Right cardiac atrium (tissue), 5 donors: ENCODE measurements around the gene GCA. TPM values are rescaled to one million over a fixed set of nuclear protein-coding genes. Genes with fewer than 3 reads are reported as not detected.

ENCODE experiments used
- ATAC-seq, 2 donors: fragments of 200-7000 bp; cut with Tn5 transposase; one replicate each; pipeline versions ENCODE4 v1.8.0 to v1.9.1; 2020; ENCODE audit warnings: moderate library complexity in 2 of 2, mild to moderate bottlenecking in 1 of 2
- DNase-seq, 3 donors: peaks; one replicate each; pipeline ENCODE4 v3.0.0-alpha.2; 2020
- H3K27ac ChIP-seq: one replicate; pipeline ENCODE4 v1.5.1; 2013; ENCODE audit warnings: mild to moderate bottlenecking, low read length, control low read depth, moderate library complexity
- H3K27me3 ChIP-seq: one replicate; pipeline ENCODE4 v1.6.1; 2013; ENCODE audit not compliant: control insufficient read depth, insufficient read depth
- H3K4me1 ChIP-seq: one replicate; pipeline ENCODE4 v1.6.1; 2013; ENCODE audit warnings: low read length; ENCODE audit not compliant: control insufficient read depth, insufficient read depth
- H3K4me3 ChIP-seq: one replicate; pipeline ENCODE4 v1.5.1; 2013; ENCODE audit warnings: low read length, control low read depth
- H3K9me3 ChIP-seq: one replicate; pipeline ENCODE4 v1.6.1; 2013; ENCODE audit warnings: low read length; ENCODE audit not compliant: control insufficient read depth
- WGBS: extraction: QIAGEN DNeasy Blood & Tissue Kit; methylation state at CpG from one replicate; pipeline ENCODE4 v1.1.7; 2013; 5-methylcytosine and 5-hydroxymethylcytosine counted together
- intact Hi-C, 4 donors: fragments of 100-400 bp; cut with DNase I; formaldehyde crosslinking; loops; one replicate each; pipeline versions ENCODE4 v1.11.0 to v1.14.0; 2022 to 2023
- long read RNA-seq, 4 donors: library from polyadenylated mRNA; unstranded; transcript quantifications; one replicate each; pipeline ENCODE4 v2.0.0, GENCODE V29; 2020 to 2021
- polyA plus RNA-seq: library from polyadenylated mRNA; stranded (reverse); fragments of 200-250 nt; gene quantifications from one replicate; pipeline ENCODE4 v1.2.3, GENCODE V29; 2013
- total RNA-seq, 4 donors: library from RNA; stranded (reverse); fragmentation: NEBNext Ultra II Directional; extraction: Animal tissue kit (Norgen Biotek cat#: 25700); gene quantifications; one replicate each; pipeline ENCODE4 v1.2.1, GENCODE V29; 2021
- donor health status: healthy with polysubstance abuse.
- donor health status: DM: no; HTN: yes; CAD: no.
- donor health status: DM: no; HTN: no; CAD: no.
- donor health status: DM: no; HTN: yes; CAD: no; lungs with severe emphysema.
- donor health status: DM: yes; HTN: yes; CAD: no.

The GCA gene, protein sequence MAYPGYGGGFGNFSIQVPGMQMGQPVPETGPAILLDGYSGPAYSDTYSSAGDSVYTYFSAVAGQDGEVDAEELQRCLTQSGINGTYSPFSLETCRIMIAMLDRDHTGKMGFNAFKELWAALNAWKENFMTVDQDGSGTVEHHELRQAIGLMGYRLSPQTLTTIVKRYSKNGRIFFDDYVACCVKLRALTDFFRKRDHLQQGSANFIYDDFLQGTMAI
- total RNA-seq, result 10 to 100 TPM in 3 of 4 donors, 1 to 10 TPM in 1; 9.9 to 13.7 (median 13.2) TPM
- polyA plus RNA-seq, result 7.7 TPM
- long read RNA-seq, donor 1, transcript GCA-204 (8 exons, 1,992 nt), result major isoform, 9 of 14 reads
- long read RNA-seq, donor 1, partial matches to known transcripts, result 0 of 14 reads
- long read RNA-seq, donor 1, other reads (novel, unspliced or antisense), result 5 of 14 reads
- long read RNA-seq, donor 2, transcript GCA-204 (8 exons, 1,992 nt), result major isoform, 5 of 8 reads
- long read RNA-seq, donor 2, partial matches to known transcripts, result 0 of 8 reads
- long read RNA-seq, donor 2, other reads (novel, unspliced or antisense), result 3 of 8 reads
- long read RNA-seq, donor 3, transcript GCA-204 (8 exons, 1,992 nt), result major isoform, 35 of 43 reads
- long read RNA-seq, donor 3, partial matches to known transcripts, result 1 of 43 reads
- long read RNA-seq, donor 3, other reads (novel, unspliced or antisense), result 6 of 43 reads
- long read RNA-seq, donor 4, transcript GCA-204 (8 exons, 1,992 nt), result major isoform, 8 of 10 reads
- long read RNA-seq, donor 4, partial matches to known transcripts, result 0 of 10 reads
- long read RNA-seq, donor 4, other reads (novel, unspliced or antisense), result 2 of 10 reads

- Histone ChIP-seq H3K4me1 (peaks cover 1% of the 10 kb centered on the region), H3K4me3 (peak within 1 kb of the TSS; percentile 54), H3K27ac (peak within 1 kb of the TSS; percentile 20), H3K9me3 (no peaks in the 10 kb centered on the region), H3K27me3 (no peaks in the 10 kb centered on the region)
- DNase-seq, result peak; percentile 98 to 99 (median 99)
- WGBS, result under 1% methylated on average over 57 of the region's 57 CpGs
- intact Hi-C loops, result no loop called here
- peak; percentile 100 for ATAC-seq
These were observed at the start of gene GCA for GRCh38 chr2:162343824-162344616. Gene GCA, plus strand, starts transcription at chr2:162344132. Its CDS starts 117 bp downstream, at chr2:162344249.

DNA sequence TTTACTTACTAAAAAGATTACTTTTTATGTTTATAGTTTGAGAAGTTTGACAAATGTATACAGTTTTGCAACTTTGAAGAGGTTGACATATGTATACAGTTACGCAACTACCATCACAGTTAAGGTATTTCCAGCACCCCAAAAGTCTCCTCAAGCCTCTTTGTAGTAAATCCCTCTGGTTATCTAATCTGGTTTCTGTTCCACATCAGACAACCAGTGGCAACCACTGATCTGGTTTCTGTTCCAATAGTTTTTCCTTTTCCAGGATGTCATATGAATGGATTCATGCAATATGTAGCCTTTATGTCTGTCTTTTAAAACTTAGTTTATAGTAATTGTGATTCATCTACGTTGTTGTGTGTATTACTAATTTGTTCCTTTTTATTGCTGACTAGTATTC is 48.9 kb upstream of the GCA start:
- DNase-seq (no peak), ATAC-seq (no peak)
- H3K27me3 ChIP-seq, result no peaks in the 10 kb centered on the region
- WGBS, result 91% methylated on average over 2 of the region's 2 CpGs
- intact Hi-C loops, result loop anchor here in 3 of 4 donors (5.0 to 10.0 kb wide), 3 partner anchors 70 to 710 kb away; no protein-coding TSS in a partner anchor
- H3K4me3 ChIP-seq, result no peak overlapping the region
- H3K9me3 ChIP-seq, result no peaks in the 10 kb centered on the region
- no peaks in the 10 kb centered on the region for H3K4me1 ChIP-seq
- H3K27ac ChIP-seq, result no peak overlapping the region

DNA sequence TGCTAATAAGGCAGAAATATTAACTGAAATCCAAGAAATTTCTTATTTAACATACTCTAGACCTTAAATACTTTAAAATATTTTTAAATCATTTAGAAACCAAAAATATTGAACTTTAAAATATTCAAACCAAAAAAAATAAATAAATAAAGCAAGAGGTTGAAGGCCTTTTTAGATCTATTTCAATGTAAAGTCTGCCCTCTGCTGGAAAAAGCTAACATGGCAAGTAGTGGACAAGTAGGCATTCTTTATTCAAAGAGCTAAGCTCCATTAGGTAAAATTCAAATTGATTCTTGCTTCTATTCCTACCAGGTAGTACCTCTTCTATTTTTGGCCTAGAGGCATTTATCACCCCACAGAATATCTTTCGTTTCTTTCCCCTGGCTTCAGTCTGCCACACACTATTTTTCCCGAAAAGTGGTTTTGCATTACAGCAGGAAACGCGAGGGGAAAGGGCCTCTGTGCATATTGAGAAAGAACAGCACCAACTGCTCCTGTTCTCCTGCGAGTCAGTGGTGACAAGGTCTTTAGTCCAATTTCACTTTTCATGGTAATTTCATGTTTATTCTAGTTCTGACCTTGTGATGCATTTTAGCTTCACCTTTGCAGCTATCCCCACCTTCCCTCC is 45.9 kb upstream of the GCA start:
- DNase-seq, result peak in 1 of 3 donors; percentile 11
- intact Hi-C loops, result loop anchor here in 3 of 4 donors (5.0 to 10.0 kb wide), 3 partner anchors 73 to 713 kb away; no protein-coding TSS in a partner anchor

GRCh38 chr2:162298669-162299335 is 45.1 kb upstream of the GCA start:
- ATAC-seq (no peak), DNase-seq (no peak)
- Histone ChIP-seq H3K4me1 (no peaks in the 10 kb centered on the region), H3K27ac (no peak overlapping the region), H3K4me3 (no peak overlapping the region), H3K27me3 (no peaks in the 10 kb centered on the region), H3K9me3 (no peaks in the 10 kb centered on the region)
- intact Hi-C loops, result loop anchor here in 3 of 4 donors (5.0 to 10.0 kb wide), 3 partner anchors 74 to 714 kb away; no protein-coding TSS in a partner anchor
- 84% methylated on average over 9 of the region's 9 CpGs for WGBS

More for the DNA sequence above, 45.9 kb upstream of the GCA start:
- H3K27ac ChIP-seq, result no peak overlapping the region
- H3K27me3 ChIP-seq, result no peaks in the 10 kb centered on the region
- H3K4me1 ChIP-seq, result no peaks in the 10 kb centered on the region
- peak in 1 of 2 donors; percentile 48 for ATAC-seq
- 57% methylated on average over 5 of the region's 5 CpGs for WGBS
- no peaks in the 10 kb centered on the region for H3K9me3 ChIP-seq
- no peak overlapping the region for H3K4me3 ChIP-seq

DNA sequence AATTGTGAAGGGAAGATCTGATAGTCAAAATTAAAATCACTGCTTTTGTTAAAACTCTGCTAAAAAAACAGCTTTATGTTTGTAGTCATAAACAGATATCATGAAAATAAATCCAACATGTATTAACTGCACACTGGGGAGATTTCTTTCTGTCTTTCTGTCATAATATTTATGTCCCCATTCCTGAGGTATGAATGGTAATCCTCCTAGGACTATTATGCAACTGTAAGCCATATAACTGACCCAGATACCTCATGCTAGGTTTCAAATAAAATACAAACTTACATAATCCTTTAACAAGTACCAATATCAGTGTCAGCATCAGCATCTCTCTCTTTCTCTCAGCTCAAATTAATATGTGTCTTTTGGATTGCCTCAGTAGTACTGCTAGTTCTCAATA is 43.7 kb upstream of the GCA start:
- H3K4me1 ChIP-seq, result no peaks in the 10 kb centered on the region
- ATAC-seq, result no peak
- no peaks in the 10 kb centered on the region for H3K9me3 ChIP-seq
- intact Hi-C loops, result no loop called here
- DNase-seq, result no peak
- no peak overlapping the region for H3K4me3 ChIP-seq
- no peak overlapping the region for H3K27ac ChIP-seq
- no peaks in the 10 kb centered on the region for H3K27me3 ChIP-seq

GRCh38 chr2:162301151-162301804 is 42.7 kb upstream of the GCA start:
- Histone ChIP-seq H3K9me3 (no peaks in the 10 kb centered on the region), H3K4me1 (no peaks in the 10 kb centered on the region), H3K4me3 (no peak overlapping the region), H3K27me3 (no peaks in the 10 kb centered on the region), H3K27ac (no peak overlapping the region)
- WGBS, result 7% methylated on average over 6 of the region's 6 CpGs
- intact Hi-C loops, result no loop called here
- ATAC-seq, result peak; percentile 52 to 69
- DNase-seq, result peak in 2 of 3 donors; percentile 21 to 40

DNA sequence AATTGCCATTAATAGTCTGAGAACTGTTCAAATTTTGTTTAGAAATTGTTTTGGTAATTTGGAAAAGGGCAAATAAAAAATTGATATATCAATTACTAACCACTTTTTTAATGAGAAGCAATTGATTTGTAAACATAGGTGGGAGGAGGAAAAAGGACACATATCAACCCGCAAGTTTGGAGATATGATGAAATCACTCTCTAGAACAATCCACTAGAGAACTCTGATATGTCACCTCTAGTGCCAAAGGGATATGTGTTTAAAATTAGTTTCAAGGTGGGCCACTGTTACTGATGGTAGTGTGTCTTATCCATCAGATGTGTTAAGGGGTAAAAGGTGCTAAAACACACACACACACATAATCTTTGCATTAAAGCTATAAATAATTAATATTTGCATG is 42.1 kb upstream of the GCA start:
- DNase-seq, result no peak
- no peak overlapping the region for H3K27ac ChIP-seq
- H3K4me3 ChIP-seq, result no peak overlapping the region
- ATAC-seq, result no peak
- no peaks in the 10 kb centered on the region for H3K27me3 ChIP-seq
- H3K9me3 ChIP-seq, result no peaks in the 10 kb centered on the region
- intact Hi-C loops, result no loop called here
- no peaks in the 10 kb centered on the region for H3K4me1 ChIP-seq
- 53% methylated on average over 1 of the region's 1 CpG for WGBS

GRCh38 chr2:162305901-162306300 is 38.0 kb upstream of the GCA start:
- no peaks in the 10 kb centered on the region for H3K9me3 ChIP-seq
- 86% methylated on average over 3 of the region's 3 CpGs for WGBS
- DNase-seq, result no peak
- intact Hi-C loops, result no loop called here
- no peaks in the 10 kb centered on the region for H3K4me1 ChIP-seq
- H3K27me3 ChIP-seq, result no peaks in the 10 kb centered on the region
- no peak overlapping the region for H3K4me3 ChIP-seq
- no peak overlapping the region for H3K27ac ChIP-seq
- ATAC-seq, result no peak

- H3K4me1 ChIP-seq, result no peaks in the 10 kb centered on the region
- H3K27me3 ChIP-seq, result no peaks in the 10 kb centered on the region
- intact Hi-C loops, result no loop called here
- no peak for ATAC-seq
- H3K4me3 ChIP-seq, result no peak overlapping the region
- WGBS, result 71% methylated on average over 3 of the region's 3 CpGs
- no peaks in the 10 kb centered on the region for H3K9me3 ChIP-seq
- H3K27ac ChIP-seq, result no peak overlapping the region
- no peak for DNase-seq
These were observed 35.0 kb upstream of the GCA start for GRCh38 chr2:162308747-162309503.
